ENCODE data around the gene MAML2. TPM values are rescaled to one million over a fixed set of nuclear protein-coding genes. Genes with fewer than 3 reads are reported as not detected.

The MAML2 gene
- total and polyA plus RNA-seq, 2 experiments from 2014 or later = 2.0 to 7.1 TPM

- peaks cover 8% of the 10 kb centered on the region for H3K4me1 Mint-ChIP-seq
- H3K4me2 ChIP-seq = no peak overlapping the region
- H2AFZ ChIP-seq = no peak overlapping the region
- DNase-seq (ENCODE audit: low spot score) (no peak), ATAC-seq (no peak)
- H3K36me3 Mint-ChIP-seq (ENCODE audit: low read depth) = no peaks in the 10 kb centered on the region
- no peak overlapping the region for H3K27ac ChIP-seq (ENCODE audit: low read depth)
- H3K4me3 ChIP-seq = no peak overlapping the region
- no peak overlapping the region for H3K27ac Mint-ChIP-seq
- H3F3A ChIP-seq (replicated peaks; ENCODE audit: low read depth) = no peaks in the 10 kb centered on the region
- H3K4me3 Mint-ChIP-seq = no peak overlapping the region
- no peaks in the 10 kb centered on the region for H3K36me3 ChIP-seq (ENCODE audit: insufficient read depth)
- no peaks in the 10 kb centered on the region for H3K9me2 ChIP-seq (ENCODE audit: insufficient read depth)
- H3K79me2 ChIP-seq (replicated peaks; ENCODE audit: insufficient read depth) = no peaks in the 10 kb centered on the region
- H4K20me1 ChIP-seq (replicated peaks; ENCODE audit: insufficient read depth) = no peaks in the 10 kb centered on the region
- H3K9me3 Mint-ChIP-seq = no peaks in the 10 kb centered on the region
- peaks cover 7% of the 10 kb centered on the region for H3K27me3 Mint-ChIP-seq (ENCODE audit: insufficient read depth, low read depth, poor library complexity)
- no peak for TF ChIP-seq CREB1 (CRISPR knock-in tag; IDR thresholded peaks at IDR 0.05; ENCODE audit: low read depth)
- TF ChIP-seq EZH2 (IDR thresholded peaks at IDR 0.05; ENCODE audit: low read depth, unreplicated experiment) = no peak
- TF ChIP-seq ZNF462 (CRISPR knock-in tag; IDR thresholded peaks at IDR 0.05) = no peak
- H3K27me3 ChIP-seq (ENCODE audit: insufficient read depth) = no peaks in the 10 kb centered on the region
- H3K4me1 ChIP-seq (ENCODE audit: insufficient read depth) = peaks cover 17% of the 10 kb centered on the region
Observed at GRCh38 chr11:96021901-96022650, 320.9 kb downstream of the MAML2 start.

All from GM23338 (cell line).